GM21367 (cell line): Measurements from ENCODE around the gene HTATIP2.
A peak's percentile ranks its signal among the peaks of the same experiment; 100 is the strongest.
"Not testable (repeated sequence)": the region's sequence is repeated elsewhere in the genome, so short reads cannot be mapped to it uniquely, and the experiment has no call there.

Experiments
- ATAC-seq: cut with Tn5 transposase; IDR thresholded peaks from one replicate; pipeline ENCODE4 v1.9.1; 2021; ENCODE audit not compliant: unreplicated experiment

The HTATIP2 gene

DNA sequence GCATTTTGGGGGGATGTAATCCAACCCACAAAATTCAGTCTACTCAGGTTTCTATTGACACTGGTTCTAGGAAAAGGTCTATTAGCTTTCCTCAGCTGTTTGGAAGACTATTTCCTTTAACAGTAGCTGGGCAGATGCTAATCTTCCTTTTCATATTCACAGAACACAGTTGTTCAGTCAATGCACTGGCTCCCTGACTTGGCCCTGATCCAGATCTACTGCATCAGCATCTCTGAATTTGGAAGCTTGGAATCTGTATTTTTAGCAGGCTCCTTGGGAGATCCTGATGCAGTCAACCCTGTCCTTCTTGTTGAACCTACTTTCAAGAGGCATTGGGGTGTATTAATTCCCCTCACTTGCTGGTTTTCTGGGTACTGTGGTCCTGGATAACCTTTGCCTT is 6.3 kb downstream of the HTATIP2 start:
- no peak for ATAC-seq

- no peak for ATAC-seq
Observed at GRCh38 chr11:20372081-20372626, 8.6 kb downstream of the HTATIP2 start.

- no peak for ATAC-seq
Observed at GRCh38 chr11:20373147-20373546, 9.6 kb downstream of the HTATIP2 start.

DNA sequence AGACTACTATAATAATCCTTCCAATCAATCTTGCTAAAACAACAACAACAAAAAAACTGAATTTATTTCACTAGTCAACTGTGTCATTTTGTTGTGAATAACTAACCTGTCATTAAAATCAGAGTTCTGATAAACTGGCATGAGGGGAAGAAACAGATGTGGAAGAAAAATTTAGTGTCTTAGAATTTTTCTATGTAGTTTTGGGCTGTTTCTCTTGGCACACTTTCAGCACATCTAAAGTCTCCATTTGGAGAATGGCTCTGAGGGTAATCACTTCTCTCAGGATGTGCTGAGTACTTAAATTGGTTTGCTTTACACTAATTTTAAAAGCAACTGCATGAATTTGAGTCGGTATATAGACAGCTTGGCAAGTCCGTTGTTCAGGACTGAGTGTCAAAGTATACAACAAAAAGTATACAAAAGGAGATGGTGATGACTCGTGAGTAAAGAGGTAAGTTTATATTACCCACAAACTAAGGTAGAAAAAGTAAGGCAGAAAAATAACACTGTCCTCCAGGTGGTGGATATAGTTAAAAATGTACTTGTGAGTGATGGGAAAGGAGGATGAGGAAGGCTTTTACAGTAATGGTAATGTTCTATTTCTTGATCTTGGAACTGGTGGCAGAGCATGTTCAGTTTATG is 10.2 kb downstream of the HTATIP2 start:
- no peak for ATAC-seq

GRCh38 chr11:20374741-20375300 is 11.3 kb downstream of the HTATIP2 start:
- no peak for ATAC-seq

GRCh38 chr11:20376162-20376730 is 12.7 kb downstream of the HTATIP2 start:
- no peak for ATAC-seq

DNA sequence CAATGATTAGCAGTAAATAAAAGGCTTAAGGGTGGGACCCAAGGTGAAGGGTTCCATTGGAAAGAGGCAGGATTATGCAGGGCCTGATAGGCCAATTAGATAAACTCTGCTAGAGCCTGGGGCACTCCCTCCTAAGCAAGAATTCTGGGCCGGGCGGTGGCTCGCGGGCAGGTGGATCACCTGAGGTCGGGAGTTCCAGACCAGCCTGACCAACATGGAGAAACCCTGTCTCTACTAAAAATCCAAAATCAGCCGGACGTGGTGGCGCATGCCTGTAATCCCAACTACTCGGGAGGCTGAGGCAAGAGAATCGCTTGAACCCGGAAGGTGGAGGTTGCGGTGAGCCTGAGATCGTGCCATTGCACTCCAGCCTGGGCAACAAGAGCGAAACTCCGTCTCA is 22.5 kb downstream of the HTATIP2 start:
- ATAC-seq: not testable (repeated sequence)

GRCh38 chr11:20387261-20388095 is 24.0 kb downstream of the HTATIP2 start, which contains the start of gene PRMT3:
Gene PRMT3 (plus strand): TSS chr11:20387716. CDS start chr11:20387747, 31 bp downstream.
- ATAC-seq: peak; percentile 79

DNA sequence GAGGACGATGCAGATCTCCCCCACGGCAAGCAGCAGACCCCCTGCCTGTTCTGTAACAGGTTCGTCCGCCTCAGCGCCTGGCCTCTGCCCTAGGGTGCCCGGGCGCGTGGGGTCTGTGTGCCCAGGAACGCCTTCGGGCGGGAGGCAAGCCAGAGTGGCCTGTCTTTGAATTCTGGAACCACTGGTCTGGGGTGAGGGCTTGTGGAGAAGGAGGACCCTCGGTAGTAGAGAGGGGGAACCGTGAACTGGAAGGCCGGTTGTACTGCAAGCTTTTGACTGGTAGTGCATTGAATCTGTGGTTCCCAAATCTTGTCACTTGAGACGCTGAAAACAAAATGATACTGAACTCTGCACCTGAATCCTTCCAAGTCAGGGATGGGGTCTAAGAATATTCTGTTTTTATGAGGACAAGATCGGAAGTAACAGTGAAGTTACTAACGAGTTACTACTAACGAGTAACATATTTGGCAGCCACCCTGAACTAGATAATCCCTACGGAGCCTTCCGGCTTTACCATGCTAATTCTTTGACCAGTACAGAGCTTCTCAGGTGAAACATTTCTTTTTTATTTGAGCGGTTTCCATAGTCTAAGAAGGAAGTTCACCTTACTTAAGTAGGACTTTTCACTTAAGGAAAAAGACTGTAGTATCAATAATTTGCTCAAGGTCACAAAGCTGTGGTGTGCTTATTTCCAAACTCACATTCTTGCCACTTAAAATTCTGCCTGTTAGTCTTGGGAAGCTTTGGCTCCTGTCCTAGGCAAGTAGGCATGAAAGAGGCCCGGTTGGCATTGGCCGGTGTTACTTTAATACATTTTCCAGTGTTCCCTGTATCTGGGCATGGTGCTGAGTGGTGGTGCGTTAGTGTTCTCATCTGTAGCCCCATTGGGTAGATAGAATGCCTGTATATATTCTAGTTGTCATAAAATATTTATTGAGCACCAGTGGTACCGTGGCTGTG is 24.9 kb downstream of the HTATIP2 start:
- peak; percentile 15 for ATAC-seq

- ATAC-seq: peak; percentile 87
Observed at GRCh38 chr11:20397281-20397680, 33.8 kb downstream of the HTATIP2 start.

DNA sequence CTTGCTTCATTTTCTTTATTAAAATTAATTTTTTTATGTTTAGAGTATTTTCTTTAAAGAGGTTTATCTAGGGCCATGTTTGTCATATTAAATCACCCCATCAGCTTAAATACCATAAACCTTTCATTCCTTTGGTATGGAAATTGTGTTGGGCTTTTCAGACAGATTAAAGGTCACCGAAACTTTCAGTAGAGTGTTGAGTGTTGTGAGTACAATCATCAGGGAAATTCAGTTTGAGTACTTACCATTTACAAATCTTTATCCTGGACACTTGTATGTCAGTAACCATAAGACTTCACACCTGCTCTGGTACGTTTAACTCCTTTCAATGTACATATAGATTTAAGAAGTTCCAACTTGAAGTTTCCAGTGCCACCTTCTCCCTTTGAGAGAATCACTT is 36.0 kb downstream of the HTATIP2 start:
- no peak for ATAC-seq

- no peak for ATAC-seq
Observed at GRCh38 chr11:20403059-20403458, 39.5 kb downstream of the HTATIP2 start.

- ATAC-seq: no peak
Observed at GRCh38 chr11:20406484-20406883, 43.0 kb downstream of the HTATIP2 start.

GRCh38 chr11:20407344-20407743 is 43.8 kb downstream of the HTATIP2 start:
- no peak for ATAC-seq

DNA sequence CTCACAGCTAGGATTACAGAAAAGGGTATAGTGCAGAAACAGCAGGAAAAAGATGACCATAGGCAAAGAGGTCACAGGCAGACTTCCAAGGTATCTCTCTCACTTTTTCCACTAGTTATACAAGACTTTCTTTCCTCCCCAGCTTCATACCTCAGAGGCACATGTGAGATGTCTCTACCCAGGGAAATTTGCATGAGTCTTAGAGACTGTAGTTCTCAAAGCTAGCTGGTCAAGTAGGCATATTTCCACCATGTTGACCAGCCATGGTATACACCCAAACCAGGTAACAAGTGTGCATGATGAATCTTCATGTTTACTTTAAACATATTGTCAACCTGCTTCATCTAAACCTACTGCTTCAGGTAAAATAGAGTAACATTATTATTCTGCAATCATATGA is 51.9 kb downstream of the HTATIP2 start:
- ATAC-seq: peak; percentile 70

DNA sequence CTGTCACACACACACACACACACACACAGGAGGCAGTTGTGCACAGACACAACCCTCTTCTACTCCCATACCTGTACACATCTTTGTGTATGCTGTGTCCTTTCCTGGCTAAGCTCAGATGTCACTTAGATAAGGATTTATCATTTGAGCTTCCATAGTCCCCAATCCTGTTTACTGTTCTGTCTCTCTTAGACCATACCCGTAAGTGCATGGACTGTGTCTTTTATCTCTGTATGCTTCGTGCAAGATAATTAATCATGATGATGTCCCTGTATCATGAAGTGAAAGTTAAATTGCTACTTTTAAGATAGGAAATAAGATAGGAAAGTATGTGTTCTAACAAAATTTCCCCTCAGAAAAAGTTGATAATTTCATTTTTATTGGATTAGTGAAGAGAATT is 54.3 kb downstream of the HTATIP2 start:
- ATAC-seq: no peak

DNA sequence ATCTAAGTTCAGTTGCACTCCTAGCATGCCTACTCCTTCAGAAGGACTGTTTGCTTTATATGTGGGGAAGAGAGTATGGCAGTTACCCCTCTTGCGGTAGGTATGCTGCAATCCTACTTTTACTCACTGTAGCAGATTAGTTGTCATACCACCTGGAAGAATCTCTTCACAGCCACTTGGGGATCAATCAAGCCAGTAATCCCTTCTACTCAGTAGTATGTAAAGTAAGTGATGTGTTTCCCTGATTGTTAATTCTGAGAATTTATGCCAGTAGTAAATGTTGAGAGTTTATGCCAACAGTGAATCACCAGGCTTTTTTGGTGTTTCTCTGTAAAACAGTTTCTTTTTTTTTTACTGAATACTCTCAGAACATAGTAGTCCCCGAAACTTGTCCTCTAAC is 58.4 kb downstream of the HTATIP2 start:
- ATAC-seq: no peak

DNA sequence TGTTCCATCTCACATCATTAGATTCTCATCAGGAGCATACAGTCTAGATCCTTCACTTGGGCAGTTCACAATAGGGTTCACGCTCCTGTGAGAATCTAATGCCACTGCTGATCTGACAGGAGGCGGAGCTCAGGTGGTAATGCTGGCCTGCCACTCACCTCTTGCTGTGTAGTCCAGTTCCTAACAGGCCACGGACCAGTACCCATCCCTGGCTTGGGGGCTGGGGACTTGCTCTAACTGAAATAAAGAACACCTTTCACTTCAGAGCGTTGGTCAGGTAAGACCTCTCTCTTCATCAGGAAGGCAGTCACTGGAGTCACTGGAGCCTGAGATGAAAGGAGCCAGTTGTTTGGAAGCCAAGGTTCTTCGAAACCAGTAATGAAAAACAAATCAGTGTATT is 65.7 kb downstream of the HTATIP2 start:
- no peak for ATAC-seq
